AG04449 (cell line): ENCODE data around the gene PLEKHO2.

Experiments
- CTCF ChIA-PET: fragments of 350-600 bp; formaldehyde crosslinking; extraction: SDS; loops from one replicate; lab custom pipeline; 2021; ENCODE audit warnings: antibody characterized with exemption; lab: Yijun Ruan, JAX
- POLR2A ChIA-PET: fragments of 400-600, 350-600 bp; formaldehyde crosslinking; extraction: SDS; loops from one replicate; lab custom pipeline; 2020; ENCODE audit warnings: antibody characterized with exemption, inconsistent platforms; lab: Yijun Ruan, JAX
- DNase-seq: peaks from one replicate; pipeline ENCODE4 v3.0.0-alpha.2; 2010; ENCODE audit warnings: low read depth, low spot score
- H3K4me3 ChIP-seq: 2 replicates; pipeline ENCODE4 v1.5.1; 2011; ENCODE audit warnings: low read depth, mild to moderate bottlenecking, control low read depth, low read length
- CTCF ChIP-seq: IDR thresholded peaks from one replicate; pipeline ENCODE4 v1.5.1; 2011; ENCODE audit warnings: mild to moderate bottlenecking, moderate library complexity, low read length, control low read depth, inconsistent platforms; ENCODE audit not compliant: insufficient read depth; ENCODE audit errors: missing control alignments

The PLEKHO2 gene

GRCh38 chr15:64865998-64866520 is 24.3 kb downstream of the PLEKHO2 start:
- TF ChIP-seq CTCF = no peak
- DNase-seq = peak; percentile 76
- CTCF ChIA-PET = interaction anchor here (1.1 to 1.7 kb wide), 3 partner anchors 10 to 56 kb away, joined by 3 to 7 read pairs (median 5); no protein-coding TSS in a partner anchor
- POLR2A ChIA-PET = interaction anchor here (0.5 to 3.1 kb wide), 6 partner anchors 9 to 165 kb away, joined by 3 to 11 read pairs (median 6); partner anchors contain the start of gene PLEKHO2
- no peak overlapping the region for H3K4me3 ChIP-seq

- H3K4me3 ChIP-seq = no peak overlapping the region
- ChIA-PET CTCF (no interaction called here), POLR2A (interaction anchor here (1.0 kb wide), 1 partner anchor 28 kb away, joined by 4 read pairs; no protein-coding TSS in a partner anchor)
- no peak for DNase-seq
- no peak for TF ChIP-seq CTCF
Measured at GRCh38 chr15:64869501-64869900, 27.8 kb downstream of the PLEKHO2 start.

- no peak for DNase-seq
- CTCF ChIA-PET = no interaction called here
- no peak for TF ChIP-seq CTCF
- POLR2A ChIA-PET = interaction anchor here (1.0 kb wide), 1 partner anchor 29 kb away, joined by 4 read pairs; no protein-coding TSS in a partner anchor
- H3K4me3 ChIP-seq = no peak overlapping the region
Measured at GRCh38 chr15:64870353-64870752, 28.6 kb downstream of the PLEKHO2 start.

- H3K4me3 ChIP-seq = no peak overlapping the region
- no peak for TF ChIP-seq CTCF
- CTCF ChIA-PET = no interaction called here
- DNase-seq = no peak
- POLR2A ChIA-PET = no interaction called here
Measured at GRCh38 chr15:64875641-64876223, 34.0 kb downstream of the PLEKHO2 start.

GRCh38 chr15:64877435-64877834 is 35.7 kb downstream of the PLEKHO2 start:
- no peak for DNase-seq
- TF ChIP-seq CTCF = no peak
- POLR2A ChIA-PET = no interaction called here
- H3K4me3 ChIP-seq = no peak overlapping the region
- CTCF ChIA-PET = no interaction called here

- TF ChIP-seq CTCF = no peak
- ChIA-PET CTCF (interaction anchor here (0.9 kb wide), 1 partner anchor 28 kb away, joined by 3 read pairs; no protein-coding TSS in a partner anchor), POLR2A (no interaction called here)
- no peak for DNase-seq
- no peak overlapping the region for H3K4me3 ChIP-seq
Measured at GRCh38 chr15:64878705-64879104, 37.0 kb downstream of the PLEKHO2 start.
